Islet of Langerhans (tissue), 1 donor: ENCODE measurements around the gene PDGFC.

Source experiments
- FAIRE-seq: peaks from one replicate; lab custom pipeline; 2011; peaks lifted over from hg19 to GRCh38; lab: Jason Lieb, UNC

The PDGFC gene

DNA sequence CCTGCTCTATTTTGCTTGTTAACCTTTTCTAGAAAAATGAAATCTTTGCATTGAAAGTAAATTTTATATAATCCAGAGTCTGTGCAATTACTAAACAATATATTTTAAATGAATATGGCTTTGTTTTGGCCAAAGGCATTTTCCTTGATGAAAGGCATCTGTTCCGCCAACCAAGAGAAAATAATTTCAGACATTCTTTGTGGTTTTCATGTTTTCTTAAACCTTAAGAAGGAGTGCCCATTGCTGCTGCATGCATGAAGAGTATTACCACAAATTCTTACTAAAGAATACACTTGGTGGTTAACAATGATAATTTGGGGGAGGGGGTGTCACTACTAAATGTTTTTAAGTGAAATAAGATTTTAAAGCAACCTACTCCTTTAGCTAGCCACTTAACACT lies 2.7 kb upstream of the PDGFC start:
- FAIRE-seq, result no peak

DNA sequence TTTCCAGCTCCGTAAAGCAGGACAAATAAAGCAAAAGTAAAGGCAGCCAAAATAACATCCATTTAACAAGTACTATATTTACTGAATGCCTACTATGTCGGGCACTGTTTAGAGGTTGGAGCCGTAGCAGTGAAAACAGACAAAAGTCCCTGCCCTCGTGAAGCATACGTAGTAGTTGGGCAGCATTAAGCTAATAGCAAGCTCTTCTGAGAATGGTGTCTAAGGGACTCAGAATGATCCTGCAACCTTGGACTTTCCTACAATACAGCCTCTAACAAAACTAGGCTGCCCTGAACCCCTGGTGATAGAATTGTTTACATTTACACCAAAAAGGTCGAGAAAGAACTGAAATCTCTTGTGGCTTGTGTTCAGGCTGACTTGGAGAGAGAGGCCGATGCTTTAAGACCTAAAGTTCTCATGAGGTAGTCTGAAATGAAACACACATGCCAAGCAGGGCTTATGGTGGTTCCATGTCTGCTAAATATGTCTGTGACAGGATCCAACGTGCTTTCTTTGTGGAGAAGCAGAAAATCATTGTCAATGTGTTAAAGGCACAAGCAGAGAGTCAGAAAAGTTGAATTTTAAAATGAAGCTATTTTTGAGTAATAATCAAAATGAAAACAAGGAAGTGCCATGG lies 898 bp upstream of the PDGFC start:
- FAIRE-seq, result no peak

DNA sequence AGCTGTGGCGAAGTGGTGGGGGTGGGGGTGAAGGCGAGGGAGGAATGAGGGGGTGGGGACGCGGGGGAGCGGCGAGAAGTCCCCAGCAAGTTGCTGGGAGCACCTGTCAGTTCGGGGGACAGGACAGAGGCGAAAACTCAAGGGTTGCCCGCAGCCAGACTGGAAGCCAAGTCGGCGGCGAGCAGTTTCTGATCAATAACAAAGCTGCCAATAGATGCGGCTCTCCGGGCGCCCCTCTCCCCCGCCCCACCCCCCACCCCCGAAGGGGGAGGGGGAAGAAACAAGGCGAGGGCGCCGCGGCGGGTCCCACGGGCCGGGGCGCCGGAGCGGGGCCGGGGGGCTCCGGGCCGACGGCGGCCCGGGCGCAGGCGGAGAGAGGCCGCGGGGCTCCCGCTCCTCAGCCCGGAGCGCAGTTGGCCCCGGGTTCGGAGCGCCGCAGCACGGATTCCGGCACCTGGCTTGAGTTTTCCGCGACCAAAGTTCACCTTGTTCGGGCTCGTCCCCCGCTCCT lies 379 bp downstream of the PDGFC start:
- no peak for FAIRE-seq

DNA sequence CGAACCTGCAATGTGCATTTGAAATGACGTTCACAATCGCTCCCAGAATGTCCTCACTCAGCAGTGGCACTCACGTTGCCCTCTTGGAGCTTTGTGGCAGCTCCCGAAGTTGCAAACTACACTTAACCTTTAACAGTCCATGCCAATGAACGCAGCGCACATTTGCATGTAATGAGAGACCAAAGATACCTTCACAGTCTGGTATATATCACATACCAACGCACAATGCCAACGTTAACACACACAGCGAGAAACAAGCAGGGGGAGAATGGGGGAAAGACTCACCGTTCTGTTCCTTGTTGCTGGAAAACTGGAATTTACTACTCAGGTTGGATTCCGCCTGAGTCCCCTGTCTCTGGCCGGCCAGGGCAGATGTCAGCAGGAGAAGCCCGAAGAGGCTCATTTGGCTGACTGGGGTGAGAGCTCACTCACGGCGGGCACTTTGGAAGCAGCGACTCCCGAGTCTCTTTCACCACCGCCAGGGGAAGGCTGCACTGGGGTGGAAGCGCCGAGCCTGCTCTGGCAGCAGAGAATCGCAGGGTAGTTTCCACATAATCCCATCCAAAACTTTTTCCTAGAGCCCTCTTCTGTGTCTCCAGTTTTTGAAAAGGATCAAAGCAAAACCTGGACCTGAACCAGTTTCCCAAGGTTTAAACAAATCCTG lies 966 bp downstream of the PDGFC start:
- FAIRE-seq, result no peak

DNA sequence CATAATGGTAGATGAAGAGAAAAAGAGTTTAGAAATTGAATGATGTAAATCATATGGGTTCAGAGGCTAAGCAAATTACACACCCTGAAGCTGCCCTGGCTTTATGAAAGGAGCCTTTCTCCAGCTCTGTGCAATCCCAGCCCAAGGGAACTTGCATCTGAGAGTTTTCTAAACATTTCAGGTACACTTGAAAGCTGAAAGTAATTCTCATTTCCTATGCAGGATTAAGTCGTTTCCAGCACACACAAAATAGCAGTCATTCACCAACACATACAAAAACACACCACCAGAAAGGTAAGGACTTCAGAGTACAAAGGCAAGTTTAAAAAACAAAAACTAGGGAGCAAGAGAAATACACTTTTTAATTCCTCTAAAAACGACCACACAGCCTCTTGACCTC lies 1.7 kb downstream of the PDGFC start:
- no peak for FAIRE-seq

DNA sequence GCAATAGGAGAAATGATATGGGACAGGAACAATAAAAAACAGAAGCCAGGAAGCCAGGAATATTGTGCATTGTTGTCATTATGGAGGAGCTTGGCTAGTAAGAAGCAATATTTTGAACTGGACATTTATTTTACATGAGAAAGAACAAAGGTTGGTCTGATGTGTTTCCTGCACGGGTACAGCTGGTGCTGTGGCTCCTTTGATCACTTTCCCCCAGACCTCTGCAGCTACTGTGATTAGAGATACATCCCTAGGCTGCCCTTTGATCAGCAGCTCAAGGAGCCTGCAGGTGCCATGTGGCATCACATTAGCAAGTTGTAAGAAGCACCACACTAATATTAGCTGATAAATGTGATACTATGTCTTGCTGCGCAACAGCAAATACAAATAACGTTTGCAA lies 2.5 kb downstream of the PDGFC start:
- FAIRE-seq, result no peak

DNA sequence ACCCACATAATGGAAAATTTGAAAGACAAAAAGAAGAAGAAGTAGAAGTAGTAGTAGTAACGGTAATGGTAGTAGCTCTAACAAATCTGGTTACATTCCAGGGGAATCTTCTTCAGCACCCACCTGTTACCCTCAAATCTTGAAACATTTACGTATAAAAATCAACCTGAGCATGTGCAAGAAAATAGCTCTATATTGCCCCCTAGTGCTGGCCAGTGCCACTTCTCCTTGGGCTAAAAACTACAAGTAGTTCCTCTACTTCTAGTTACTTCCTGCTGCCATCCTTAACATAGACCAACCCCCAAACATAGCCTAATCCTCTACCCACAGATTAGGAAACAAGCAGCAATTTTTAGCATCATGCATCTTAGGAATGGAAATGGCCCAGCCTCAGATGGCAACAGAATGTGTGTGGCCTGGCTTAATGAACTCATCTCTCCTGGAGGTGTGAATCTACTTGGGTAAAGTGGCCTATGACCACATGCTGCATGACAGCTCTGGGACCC lies 3.1 kb downstream of the PDGFC start:
- FAIRE-seq, result peak; percentile 61

DNA sequence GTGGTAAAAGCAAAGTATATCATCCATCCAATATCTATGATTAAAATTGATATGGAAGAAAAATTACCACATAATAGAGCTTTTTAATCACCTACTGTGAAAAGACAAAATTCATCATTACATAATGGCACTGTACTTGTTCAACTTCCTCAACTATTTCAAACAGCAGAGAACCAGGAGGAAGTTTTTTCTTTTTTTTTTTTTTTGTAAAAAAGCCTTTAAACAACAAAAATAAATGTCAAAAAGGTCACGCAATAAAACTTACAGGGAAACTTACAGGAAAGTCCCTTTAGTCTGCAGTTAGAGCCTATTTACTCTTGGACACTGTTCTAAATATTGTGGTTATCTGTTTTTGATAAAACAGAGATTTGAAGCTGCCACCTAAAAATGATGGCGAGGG lies 4.8 kb downstream of the PDGFC start:
- no peak for FAIRE-seq

DNA sequence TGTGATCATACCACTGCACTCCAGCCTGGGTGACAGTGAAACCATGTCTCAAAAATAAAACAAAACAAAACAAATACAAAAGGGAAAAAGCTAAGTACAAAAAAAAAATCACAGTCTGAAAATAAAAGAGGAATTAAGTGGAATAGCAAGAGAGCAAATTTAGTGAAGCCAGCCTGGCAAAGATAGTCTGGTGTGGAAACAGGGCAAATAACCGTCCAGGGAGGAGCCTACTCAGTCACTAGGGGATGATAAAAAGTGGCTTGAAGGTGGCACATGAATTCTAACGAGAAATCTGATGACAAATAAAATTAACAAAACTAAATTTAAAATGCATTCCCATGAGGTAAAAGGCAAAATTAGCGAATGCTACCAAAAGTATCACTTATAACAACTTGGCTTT lies 8.2 kb downstream of the PDGFC start:
- FAIRE-seq, result no peak

DNA sequence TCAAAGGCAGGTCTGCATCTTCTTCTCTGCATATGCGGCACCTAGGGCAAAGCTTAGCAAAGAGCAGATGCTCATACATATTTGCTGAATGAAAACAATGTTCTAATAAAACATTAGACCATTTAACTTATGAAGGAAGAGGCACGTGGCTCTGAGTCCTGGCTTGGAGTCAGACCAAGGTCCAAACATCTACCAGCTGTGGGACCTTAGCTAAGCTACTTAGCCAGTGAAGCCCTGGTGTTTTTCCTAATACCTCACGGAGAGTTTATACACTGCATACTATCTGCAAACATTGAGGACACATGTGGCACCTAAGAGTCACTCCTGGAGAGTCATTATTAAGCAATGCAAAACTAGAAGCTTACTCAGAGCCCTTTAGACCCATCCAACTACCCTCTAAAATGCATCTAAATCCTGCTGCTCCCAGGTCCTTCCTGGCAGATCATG lies 9.0 kb downstream of the PDGFC start:
- no peak for FAIRE-seq

DNA sequence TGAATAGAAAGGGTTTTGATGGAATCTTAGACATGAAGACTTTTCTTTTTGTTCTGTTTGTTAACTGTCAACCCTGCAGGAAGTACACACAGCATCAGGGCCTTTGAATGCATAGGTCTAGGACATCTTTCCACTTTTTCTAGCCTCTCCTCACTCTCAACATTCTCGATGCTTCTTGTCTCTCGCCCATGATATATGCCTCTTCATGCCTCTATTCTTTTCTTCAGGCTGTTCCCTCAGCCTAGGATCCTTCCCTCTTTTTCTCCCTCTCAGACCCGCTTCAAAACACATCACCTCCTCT lies 9.6 kb downstream of the PDGFC start:
- no peak for FAIRE-seq

DNA sequence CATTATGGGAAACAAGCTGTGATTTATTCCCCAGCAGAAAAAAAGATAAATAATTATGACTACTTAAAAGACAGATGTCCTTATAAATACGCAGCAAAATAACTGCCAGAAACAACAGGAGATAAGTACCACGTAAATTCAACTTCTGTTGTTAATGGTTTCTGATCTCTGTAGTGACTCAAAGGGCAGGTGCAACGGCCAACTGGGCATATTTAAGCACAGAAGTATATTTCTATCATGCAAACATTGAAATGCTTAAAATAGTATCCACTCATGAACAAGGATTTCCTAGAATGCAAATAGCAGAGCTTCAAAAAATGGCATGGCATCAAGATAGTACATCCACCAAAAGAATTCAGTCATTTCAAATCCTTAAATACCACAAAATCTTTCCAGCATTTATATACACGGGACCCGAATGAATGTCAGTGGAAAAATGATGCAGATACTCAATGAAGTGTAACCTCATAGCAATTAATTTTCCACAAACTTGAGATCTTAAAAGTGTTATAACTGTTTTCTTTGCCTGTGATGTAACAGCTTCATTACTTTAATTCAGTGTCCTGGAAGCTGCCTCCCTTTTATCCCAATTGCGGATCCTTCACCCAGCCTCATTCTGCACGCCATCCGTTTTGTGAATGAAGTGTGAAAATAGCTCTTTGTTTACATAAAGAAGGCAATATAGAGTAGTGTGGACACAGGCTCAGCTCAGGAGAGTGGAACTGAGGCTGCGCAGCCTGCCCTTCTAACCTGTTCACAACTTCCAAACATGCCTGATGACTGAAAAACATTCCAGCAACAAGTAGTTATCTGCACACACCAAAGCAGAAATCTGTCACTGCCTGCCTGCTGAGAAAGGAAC lies 10.2 kb downstream of the PDGFC start:
- FAIRE-seq, result no peak

DNA sequence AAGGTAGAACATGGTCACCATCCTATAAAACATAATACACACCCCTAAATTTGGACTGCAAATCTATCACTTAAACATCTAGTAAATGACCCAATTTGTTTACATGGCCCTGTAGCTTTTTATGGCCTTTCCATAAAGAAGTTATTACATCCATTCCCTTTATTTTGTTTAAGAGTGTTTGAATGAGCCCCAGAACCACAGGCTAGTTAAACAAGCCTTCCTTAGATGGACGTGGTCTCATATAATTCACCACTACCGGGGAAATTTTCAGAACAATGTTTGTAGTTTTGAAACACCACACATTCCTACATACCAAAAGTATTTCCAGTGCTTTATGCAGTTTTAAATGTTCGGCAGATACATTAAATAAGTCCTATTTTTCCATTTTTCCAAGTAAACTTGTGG lies 12.3 kb downstream of the PDGFC start:
- FAIRE-seq, result no peak

DNA sequence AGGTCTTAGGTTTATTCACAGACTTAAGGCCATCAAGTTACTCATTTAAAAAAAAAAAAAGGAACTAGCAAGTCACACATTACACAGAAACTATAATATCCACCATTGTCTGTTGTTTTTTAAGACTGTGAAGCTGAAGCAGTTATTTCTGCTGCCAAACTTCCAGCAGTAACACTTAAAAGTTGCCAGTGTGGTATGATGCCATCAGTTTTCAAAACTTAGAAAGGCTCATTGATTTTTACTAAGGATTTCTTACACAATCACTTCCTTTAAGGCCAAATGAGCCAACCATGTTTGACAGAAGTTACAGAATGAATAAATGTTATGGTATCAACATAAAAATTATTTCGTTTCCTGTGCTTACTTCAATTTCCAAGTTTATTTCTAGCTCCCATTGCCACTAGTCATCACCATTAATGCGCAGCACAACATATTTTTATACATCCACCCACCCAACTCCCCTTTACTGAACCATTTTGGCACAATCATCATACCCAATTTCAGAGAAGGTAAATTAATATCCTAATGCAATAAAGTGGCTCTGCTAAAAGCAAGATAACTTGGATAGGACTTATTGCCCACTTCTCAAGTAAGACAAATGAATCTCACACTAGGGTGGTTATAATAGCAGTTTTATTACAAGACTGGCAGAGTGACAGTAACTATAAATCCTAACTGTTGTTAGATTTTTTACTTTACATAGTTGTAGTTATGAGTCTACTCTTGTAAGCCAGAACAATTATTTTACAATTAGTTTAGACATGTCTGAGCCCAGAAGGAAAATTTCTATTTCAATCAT lies 13.1 kb downstream of the PDGFC start:
- no peak for FAIRE-seq

DNA sequence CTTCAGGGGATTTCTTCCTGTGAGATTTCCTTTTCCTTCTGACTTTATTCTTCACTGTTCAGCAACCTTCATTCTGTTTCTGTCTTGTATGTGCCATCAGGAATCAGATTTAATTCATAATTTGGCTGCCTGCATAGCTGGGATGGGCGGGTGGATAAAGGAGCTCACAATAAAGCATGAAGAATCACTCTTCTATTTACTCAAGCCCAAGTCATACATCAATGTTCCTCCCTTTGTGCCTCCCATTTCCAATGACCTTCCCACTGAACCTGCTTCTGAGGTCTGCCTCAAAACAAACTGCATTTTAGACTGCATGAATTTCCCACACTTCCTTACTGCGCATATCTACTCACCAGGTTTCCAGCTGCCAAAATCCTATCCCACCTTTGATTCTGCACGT lies 14.0 kb downstream of the PDGFC start:
- no peak for FAIRE-seq

DNA sequence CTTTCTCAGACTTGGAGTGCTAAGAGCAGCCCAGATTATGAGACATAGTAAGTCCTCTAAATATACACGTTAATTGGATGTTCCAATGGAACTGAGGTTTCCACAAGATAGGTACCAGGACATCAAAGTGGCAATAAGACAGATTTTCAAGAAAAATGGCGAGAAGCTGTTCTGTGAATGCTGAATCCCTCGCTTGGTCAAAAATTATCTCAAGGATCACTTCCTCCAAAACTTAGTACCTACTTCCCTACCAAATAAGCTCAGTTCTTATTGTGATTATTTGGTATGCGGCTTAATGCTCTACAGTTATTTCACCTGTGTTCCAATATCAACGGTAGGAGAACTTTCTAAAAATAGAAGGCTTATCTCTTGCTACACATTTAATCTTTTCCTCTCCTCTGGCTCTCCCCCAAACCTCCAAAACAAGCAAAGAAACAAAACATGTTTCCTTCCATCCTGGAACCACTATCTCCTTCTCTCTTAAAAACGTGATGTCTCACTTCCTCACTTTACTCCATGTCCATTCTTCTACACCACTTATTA lies 14.7 kb downstream of the PDGFC start:
- FAIRE-seq, result no peak

DNA sequence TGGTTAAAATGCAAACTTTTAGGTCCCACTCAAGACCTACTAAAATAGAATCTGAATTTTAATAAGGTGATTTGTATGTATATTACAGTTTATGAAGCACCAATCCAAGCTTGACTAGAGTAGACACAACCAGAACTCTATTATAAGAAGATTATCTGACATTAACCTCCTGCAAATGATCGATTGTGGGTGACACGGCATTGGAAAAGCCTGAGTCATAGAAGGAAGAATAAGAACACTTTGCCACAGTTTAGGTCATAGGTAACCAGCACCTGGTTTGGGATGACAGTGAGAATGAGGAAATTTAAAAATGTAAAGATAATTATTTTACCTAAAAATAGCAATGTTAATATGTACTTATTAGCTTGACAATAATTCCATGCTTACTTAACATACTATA lies 15.2 kb downstream of the PDGFC start:
- no peak for FAIRE-seq

DNA sequence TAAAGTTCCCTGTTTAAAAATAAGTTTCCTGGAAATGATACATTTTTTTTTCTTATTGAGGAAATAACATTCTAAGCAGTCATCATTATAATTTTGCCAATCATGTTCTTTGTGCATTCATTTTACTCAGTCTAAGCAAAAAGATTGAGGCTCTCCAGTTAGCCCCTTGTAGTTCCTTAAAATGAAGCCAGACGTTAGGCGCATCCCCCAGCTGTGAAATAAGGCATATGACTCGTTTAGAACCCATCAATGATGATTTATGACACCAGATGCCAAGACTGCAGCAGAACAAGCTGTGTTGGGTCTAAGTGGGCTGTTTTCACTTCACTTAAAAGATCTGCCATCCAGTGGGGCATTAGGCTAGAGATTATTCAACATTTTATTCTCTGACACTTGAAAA lies 17.0 kb downstream of the PDGFC start:
- FAIRE-seq, result no peak

DNA sequence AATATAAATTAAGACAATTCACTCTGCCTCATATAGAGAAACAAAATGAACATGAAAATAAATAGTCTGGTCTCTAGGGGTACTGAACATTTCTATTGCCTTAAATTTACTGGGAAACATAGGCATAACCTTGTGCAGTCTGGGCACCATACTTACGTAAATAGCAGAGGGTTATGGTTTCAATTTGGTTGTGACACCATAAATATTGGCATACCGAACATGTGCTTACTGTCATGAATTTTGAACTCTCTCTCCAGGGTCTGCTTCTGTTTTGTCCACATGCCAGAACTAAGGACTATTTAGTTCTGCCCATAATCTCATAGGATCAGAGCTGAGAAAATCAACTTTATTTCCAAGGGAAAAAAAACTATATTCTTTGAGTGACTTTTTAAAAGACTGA lies 17.6 kb downstream of the PDGFC start:
- no peak for FAIRE-seq

DNA sequence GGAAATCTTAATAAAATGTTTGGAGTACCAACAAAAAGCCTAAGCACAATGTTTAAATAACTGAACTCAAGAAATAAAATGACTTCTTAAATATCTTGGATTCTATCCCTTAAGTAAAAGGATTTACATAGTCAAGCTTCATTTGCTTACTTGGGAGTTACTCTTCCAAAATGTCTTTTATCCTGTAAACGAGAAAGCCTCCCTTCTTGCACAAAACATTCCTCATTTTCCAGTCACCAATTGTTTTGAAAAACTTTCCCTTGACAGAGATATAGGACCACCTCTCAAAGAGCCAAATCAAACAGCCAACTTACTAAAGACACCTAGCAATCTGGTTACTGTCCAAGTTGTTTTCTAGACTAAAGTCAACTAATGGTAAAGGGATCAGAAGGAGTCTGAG lies 18.6 kb downstream of the PDGFC start:
- no peak for FAIRE-seq

DNA sequence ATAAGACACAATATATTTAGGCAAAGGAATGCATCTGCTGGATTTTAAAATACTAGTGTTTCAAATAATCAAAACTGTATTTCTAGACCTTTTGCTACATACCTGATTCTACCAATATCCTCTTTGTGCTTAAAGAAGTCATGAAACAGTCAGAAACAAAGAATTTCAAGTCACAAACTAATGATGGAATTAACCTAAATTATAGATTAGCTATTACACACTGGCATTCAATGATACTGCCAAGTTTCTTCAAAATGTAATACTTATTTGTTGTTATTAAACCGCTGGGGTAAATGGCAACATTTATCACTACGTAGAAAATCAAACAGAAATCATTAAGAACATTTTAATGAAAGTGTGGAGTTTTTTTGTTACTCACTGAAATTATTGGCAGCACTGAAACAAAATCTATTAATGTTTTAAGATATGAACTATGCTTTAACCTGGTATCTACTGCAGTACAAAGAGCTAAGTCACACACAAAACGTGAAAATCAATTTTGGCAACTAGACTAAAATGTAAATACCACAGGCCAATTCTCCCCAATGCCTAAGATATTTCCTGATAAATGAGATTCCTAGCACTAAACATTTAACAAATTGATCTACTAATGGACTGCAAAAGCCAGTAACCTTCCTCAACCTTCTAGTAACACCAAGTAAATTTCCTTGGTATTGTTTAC lies 19.4 kb downstream of the PDGFC start:
- peak; percentile 61 for FAIRE-seq

DNA sequence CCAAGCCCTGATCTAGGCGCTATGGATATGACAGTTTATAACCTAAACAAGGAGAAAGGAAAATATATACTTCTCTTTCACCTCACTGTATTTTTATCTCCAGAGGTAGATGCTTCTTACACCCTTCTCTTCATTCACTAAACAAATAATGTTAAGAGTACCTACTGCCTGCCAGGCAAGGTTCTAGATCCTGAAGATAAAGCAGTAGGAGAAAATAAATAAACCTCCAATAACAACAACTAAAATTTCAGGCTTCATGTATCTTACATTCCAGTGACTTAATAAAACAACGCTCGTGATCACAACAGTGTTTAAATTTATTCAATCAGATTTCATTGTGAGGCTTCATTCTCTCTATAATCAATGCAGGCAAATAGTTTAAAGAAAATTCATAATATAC lies 20.7 kb downstream of the PDGFC start:
- FAIRE-seq, result no peak
